ENCODE results near the gene FIGLA.

Gene FIGLA, protein sequence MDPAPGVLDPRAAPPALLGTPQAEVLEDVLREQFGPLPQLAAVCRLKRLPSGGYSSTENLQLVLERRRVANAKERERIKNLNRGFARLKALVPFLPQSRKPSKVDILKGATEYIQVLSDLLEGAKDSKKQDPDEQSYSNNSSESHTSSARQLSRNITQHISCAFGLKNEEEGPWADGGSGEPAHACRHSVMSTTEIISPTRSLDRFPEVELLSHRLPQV

DNA sequence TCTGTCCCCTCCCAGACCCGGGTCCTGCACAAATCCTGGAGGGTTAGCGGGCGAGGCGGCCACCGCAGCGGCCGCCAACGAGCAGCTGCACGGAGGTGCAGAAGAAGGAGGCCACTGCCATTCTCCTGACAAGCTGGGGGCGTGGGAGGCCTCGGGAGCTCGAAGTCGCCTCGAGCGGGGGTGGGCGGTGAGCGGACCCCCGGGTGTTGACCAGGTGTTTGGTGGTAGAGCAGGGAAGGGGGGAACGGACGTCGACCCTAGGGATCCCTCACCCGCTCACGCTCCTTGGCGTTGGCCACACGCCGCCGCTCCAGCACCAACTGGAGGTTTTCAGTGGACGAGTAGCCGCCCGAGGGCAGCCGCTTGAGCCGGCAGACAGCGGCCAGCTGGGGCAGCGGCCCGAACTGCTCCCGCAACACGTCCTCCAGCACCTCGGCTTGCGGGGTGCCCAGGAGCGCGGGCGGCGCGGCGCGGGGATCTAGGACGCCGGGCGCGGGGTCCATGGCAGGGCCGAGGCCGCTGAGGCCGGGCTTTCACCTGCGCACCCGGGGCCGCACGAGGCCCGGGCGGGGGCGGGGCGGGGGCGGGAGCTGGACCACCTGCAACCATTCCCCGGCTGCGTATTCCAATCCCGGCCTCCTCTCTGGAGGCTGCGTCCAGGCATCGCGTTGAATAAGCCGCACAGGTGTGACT, at the start of gene FIGLA:
FIGLA (minus strand) TSS at position 508 of the 693 bp plus-strand sequence; CDS start at position 503, 5 bp downstream.
- DNase-seq (ENCODE audit: low read depth): no peak

DNA sequence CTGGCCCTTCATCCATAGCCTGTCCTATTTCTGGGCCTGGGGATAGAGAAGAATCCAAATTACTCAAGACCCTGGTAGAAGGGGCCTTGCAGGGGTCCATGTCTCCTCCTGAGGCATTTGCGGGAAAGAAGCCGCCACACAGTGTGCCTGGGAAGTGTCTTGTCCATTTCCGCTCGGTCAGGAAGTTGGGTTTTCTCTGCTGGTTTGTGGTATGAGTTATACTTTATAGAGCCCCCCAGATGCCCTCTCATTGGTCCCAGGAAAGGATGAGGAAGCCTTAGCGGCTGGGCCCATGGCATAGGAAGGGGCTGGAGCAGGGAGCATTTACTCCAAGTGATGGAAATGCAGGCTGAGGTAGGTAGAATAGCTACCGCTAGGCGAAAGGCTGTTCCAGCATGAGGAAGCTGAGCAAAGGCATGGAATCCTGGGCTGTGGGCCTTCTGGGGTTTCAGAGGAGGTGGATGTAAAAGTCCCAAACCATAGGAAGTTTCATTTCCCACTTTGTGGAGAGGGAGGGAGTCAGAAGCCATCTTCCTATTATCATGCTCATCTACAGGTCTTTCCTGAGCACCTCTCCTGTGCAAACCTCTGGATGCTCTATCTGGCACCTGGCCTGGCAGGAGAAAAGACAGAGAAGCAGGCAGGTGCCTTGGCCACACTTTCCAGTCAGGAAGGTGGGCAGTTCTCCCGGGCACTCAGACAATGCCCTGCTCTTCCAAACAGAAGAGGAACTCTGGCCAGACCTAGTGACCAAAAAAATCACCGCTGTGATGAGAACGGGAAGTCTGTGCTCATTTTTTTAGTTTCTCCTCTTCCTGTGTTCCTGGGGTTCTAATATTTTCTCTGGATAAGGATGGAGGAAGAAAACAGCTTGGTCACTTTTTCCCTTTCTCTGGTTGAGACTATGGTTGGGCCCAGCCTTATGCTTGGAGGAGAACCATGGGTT, 47.8 kb upstream of the FIGLA start:
- no peak for DNase-seq (ENCODE audit: low read depth)

DNA sequence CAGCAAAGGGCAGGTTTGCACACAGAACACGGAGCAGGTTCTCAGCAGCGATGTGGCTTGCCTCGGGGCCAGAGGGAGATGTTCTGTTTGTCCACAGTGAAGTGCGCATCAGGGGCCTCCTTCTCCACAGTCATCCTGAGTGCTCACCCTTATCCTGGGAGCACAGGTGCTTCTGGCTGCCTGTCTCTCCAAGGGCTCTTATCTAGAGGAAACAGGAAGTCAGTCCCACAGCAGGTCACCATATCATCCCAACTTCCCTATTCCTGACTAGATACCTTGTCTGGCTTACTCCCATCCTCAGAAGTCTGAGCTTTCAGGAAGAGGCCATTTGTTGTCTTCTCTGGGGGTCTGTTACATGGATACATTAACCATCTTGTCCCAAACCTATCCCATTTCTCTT, 45.2 kb upstream of the FIGLA start, which contains the start of gene CD207:
CD207 (minus strand) TSS at position 174 of the 400 bp plus-strand sequence; CDS start at position 134, 40 bp downstream.
- no peak for DNase-seq (ENCODE audit: low read depth)

DNA sequence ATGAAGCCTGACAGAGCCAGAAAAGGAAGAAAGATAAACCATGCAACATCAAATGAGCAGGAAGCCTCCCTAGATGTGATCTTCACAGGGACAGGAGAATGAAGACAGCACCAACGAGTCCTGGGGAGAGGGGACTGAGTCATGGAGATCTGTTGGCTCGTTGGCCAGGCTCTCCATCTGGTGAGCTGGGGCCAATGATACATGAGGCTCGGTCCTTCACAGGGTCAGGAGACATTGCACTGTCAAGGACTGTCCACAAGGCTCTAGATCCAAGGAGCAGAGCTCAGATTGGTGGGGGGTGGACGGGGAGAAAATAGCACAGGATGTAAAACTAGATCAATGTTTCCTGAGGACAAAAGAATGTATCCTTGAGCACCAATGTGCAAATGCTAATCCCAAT, 44.4 kb upstream of the FIGLA start:
- DNase-seq (ENCODE audit: low read depth): no peak

DNA sequence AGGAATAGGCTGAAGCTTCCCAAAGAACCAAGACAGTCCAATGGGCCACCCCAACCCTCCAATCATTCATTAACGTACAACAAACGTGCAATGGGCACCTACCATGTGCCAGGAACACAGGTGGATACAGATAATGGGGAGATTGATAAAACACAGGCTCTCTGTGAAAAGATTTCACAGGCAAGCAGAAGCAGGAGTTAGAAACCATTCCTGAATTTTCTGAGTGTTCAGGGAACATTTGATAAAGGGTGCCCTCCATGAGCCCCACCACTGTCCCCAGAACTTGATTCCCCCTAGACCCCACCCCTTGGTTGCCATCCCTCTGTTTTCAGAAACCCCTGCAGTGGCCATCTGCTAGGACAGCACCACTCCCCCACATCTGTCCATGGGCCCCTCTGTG, 43.7 kb upstream of the FIGLA start:
- DNase-seq (ENCODE audit: low read depth): no peak

DNA sequence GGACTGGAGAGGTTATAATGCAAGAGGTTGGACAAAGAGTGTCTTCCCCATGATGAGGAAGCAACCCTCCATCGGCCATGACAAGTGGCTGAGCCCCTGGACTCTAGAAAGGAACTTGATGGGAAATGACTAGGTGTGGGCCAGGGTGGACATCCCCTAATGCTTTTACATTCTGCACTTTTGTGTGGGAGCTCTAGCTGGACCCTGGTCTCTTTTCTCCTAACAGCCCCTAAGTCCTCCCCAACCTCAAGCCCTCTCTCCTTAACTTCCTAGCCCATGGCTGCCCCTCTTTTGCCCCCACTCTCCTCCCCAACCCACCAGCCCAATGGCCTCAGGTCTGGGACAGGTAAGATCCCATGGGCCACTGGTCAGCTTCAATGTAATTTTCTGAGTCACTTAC, 42.8 kb upstream of the FIGLA start:
- no peak for DNase-seq (ENCODE audit: low read depth)

DNA sequence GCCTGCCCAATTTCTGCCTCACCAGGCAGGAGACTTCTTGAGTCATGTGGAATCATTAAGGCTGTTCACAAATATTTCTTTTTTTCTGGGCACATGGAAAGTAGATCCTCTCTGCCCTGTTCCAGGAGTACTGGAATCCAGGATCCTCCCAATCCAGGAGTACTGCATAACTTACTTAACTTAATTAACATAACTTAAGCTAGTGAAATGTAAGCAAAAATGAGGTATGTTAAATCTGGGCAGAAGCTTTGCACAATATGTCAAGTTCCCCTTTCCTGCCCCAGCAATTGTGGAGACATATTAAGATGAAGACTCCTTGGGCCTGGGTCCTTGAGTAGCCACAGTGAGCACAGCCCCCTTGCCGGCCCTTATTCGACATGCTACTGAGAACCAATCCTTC, 41.9 kb upstream of the FIGLA start:
- DNase-seq (ENCODE audit: low read depth): no peak

DNA sequence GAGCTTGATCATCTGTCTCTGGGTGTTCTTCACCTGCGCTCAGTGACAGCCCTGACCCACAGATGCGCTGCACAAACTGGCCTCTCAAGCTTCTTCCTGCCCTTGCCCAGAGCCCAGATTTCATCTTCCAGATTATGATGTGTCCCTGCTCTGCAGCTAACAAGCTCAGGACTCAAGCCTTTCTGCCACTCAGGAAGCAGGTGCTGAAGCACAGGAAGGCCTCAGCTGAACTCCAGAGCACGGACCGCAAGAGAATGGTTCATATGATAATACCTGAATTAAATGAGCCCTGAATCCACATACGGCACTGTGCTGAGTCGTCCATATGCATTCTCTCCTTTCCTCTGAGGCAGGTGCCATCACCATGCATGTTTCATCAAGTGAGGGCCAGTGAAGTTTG, 41.4 kb upstream of the FIGLA start:
- no peak for DNase-seq (ENCODE audit: low read depth)

DNA sequence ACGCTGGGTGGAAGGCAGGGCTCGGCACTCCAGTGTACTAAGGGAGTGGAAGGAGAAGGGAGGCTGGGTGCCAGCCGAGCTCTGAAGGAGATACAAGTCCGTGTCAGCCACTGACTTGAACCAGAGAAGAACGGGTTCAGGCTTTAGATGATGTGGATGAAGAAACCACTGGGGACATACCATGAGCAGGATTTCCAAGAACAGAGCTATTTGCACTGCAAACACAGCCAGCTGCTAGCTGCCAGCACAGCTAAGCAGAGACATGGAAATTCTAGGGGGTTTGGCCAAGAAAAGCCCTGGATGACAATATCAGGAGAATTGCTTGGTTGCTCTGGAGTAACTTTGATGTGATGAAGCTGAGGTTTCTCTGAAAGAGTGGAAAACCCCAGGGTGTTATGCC, 39.9 kb upstream of the FIGLA start:
- DNase-seq (ENCODE audit: low read depth): no peak

DNA sequence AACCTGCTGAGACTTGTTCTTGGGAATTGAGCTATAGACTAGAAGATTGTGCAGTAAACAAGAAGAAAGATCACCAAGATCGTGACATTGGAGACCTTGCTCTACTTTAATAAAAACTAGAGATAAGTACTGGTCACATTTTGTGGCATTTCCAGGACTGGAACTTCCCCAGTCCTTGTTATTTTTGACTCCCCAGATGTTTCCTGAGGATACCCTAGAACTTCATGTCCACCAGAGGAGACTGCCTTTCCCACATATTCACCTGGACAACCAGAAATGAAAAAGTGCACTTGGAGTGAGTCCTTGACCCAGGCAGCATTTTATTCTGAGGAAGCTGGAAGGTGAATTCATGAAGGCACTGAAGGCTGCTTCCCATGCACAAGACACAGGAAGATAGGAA, 39.5 kb upstream of the FIGLA start:
- no peak for DNase-seq (ENCODE audit: low read depth)

DNA sequence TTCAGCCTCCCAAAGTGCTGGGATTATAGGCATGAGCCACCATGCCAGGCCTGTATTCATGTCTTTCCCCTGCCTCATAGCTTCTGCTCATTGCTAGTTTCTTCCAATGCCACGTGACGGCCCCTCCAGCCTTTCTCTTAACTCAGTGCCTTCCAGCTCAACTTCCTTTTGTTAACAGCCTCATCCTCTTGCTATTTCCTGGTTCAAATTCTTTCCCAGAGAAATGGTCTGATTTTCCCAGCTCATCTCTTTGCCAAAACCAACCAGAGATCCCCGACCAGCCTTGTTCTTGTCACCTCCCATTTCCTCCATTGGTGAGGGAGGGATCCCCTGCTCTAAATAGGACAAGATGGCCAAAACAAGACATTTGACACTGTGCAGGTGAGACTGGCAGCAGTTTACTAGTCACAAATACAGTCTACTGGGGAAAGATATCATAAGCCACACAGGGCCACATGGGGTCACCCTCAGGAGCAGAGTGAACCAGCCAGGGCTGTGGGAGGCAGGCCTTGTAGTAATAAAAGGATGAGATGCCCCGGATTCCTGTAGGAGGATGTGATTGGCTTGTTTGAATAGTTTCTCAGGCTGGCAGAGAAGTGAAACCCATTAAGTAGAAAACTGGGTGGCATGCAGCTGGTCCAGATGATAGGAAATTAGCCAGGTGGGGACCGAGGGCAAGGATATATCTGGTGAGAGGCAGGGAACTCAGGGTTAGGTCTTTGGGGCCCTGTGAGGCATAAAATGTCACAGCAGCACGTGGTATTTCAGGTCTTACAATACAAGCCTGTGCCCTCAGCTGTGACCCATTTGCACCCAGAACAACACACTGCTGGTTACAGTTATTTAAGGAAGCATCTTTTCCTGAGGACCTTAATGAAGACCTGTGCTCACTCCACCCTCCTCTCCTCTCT, 38.7 kb upstream of the FIGLA start:
- no peak for DNase-seq (ENCODE audit: low read depth)

DNA sequence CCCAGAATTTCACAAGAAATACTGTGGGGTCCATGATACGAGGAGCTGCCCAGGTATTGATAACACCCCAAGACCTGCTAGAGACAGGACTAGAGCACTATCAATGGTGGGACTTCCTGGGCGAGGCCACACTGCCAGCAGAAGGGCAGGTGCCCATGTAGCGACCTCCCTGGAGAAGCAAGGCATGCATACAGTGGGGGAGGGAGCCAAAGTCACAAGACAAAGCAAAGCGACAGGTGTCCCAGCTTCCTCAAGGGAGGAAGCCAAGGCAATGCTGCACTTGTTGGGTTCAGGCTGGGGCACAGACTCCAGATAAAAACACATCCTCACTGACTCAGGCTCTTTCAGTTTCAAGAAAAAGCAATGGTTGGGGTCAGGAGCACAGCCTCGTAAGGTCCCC, 37.7 kb upstream of the FIGLA start:
- DNase-seq (ENCODE audit: low read depth): no peak

DNA sequence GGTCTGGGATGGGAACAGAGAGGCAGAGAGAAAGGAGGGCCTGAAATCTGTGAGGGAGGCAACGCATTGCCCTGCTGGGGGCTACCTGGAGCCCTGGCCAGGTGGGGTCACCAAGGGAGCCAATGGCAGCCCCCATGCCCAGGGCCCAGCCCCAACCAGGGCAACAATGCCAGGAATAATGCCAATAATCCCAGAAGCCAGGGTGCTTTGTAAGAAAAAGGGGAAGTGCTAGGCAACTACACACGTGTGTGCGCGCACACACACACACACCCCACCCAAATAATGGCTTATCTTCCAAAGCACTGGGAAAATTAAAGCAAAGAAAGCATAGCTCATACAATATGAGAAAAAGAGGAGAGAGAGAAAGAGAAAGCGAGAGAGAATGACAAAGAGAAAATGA, 36.9 kb upstream of the FIGLA start:
- no peak for DNase-seq (ENCODE audit: low read depth)

DNA sequence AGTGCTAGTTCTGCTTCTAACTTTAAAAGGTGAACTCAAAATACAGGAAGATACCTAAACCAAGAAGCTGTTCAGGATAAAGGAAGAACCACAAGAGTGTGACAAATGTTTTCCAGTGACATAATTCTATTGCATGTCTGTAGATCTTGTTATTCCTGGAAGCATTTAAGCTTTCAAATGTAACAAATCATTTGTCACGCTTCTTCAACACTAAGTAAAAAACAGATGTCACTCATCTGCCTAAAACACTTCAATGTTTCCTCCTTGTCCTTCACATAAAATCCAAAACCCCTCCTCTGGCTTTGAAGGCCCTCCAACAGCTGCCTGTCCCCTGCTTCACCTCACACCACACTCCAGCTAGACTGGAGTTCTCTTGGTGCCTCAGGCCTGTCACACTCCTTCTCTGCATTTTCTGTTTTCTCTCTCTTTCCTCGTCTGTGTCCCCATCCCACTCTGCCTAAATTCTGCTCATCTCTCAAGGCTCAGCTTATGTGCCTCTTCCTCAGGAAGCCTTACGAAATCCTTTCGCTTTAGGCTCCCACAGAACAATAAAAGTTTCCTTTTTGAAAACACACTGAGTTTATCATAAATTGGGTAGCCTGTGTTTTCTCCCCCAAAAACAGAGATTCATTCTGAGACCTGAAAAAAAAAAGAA, 36.4 kb upstream of the FIGLA start:
- no peak for DNase-seq (ENCODE audit: low read depth)

DNA sequence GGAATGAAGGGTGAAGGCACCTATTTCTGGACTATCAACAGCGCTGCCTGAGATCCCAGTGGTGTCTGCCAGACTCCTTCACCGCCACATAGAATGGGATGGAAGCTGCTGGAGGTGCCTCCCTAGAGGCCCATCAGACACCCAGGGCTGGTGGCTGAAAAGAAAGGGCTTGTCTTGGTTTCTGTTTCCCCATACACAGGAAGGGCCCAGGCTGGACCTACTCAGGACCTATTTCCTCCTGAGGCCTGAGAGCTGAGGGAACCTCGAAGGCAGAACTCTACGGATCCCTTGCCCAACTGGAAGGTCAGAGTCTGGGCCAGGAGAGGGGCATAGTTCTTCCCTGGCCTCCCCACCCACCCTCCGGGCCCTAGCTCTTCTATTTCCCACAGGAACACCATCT, 32.8 kb upstream of the FIGLA start:
- DNase-seq (ENCODE audit: low read depth): no peak

DNA sequence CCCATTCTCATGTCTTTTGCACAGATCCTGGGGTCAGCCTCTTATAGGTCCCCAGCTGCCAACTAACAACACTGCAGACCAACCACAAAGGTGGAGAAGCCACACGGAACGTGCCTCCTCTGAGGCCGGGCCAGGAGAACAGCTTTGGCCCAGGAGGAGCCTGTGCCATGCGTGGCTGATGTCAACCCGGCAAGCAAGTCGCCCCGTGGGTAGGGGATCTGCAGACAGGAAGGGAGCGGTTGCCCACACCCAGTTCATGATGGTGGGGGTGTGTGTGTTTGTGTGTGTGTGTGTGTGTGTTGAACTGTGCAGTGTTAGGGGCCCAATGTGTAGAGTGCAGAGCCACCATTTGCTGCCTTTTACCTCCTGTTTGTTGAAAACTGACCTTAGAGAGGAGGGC, 32.4 kb upstream of the FIGLA start:
- DNase-seq (ENCODE audit: low read depth): no peak

DNA sequence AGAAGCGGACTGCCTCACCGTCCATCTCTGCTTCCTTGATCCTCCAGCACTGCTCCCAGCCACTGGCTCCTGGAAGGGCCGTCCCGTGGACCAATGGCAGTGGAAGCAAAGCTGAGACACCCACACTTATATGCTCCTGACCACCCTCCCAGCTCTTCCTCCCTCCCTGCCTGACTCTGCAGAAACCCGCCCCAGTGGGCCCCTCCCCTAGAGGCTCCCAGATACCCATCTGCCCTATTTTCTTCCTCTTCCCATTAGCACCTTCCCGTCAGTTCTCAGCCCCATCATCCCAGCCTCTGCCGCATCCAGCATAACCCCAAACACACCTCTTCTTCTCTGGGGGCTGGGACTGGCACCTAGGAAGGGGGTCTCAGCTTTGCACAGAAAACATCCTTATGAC, 30.1 kb upstream of the FIGLA start, which contains the start of gene CLEC4F:
CLEC4F (minus strand) TSS at position 101 of the 400 bp plus-strand sequence; CDS start at position 25, 76 bp downstream.
- DNase-seq (ENCODE audit: low read depth): no peak

DNA sequence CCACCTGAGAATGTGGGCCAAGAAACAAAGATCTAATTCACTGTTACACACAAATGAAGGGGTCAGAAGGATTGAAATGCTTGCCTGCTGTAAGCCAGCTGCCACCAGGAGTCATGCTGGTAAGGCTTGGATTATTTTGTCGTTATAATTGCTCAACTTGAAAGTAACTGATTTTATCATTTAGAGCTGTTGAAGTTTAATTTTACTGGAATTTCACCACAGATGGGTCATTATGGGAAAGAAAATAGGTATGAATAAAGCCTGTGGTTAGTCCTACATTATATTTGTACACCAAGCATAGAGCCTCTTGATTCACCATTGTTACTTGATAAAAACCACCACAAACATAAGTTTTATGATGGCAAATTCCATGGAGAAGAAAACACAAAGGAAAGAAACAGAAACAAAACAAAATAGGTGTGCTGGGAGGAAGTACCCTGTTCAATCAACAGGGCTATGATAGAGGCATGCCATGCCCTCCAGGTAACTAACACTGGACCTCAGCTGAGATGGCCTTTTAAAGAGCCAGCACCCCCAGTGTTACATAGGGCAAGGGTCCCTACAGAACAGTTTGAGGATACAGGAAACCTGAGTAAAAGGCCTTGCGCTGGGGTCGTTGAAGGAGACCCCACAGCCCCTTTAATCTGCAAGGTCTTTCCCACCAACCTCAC, 27.0 kb upstream of the FIGLA start:
- no peak for DNase-seq (ENCODE audit: low read depth)

DNA sequence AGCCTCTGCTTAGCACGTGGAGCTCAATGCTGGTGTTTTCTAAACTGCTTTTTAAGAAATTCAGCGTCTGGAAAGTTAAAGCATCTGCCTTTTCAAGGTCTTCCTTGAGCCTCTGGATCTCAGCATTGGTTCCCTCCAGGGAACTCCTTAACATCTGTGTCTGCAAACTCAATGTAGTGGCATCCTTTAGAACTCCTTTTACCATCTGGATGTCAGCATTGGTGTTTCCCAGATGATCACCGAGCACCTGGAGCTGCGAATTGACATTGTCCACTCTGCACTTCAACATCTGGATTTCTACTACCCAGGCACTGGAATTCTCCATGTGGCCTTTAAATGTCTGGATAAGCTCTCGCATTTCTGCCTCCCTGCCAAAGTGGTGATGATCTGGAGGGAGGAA, 26.3 kb upstream of the FIGLA start:
- no peak for DNase-seq (ENCODE audit: low read depth)
